Hepatocyte (in vitro differentiated cells): ENCODE results near the gene KLHL26. TPM values are rescaled to one million over a fixed set of nuclear protein-coding genes. Genes with fewer than 3 reads are reported as not detected.

Experiments used
- DNase-seq: peaks from one replicate; pipeline ENCODE4 v3.0.0-alpha.2; 2016; ENCODE audit warnings: low spot score
- H2AFZ ChIP-seq: fragments of 200-600 bp; sonication (generic); 2 replicates; pipeline ENCODE4 v1.6.0; 2016; ENCODE audit warnings: antibody characterized with exemption, mild to moderate bottlenecking
- H3K27ac ChIP-seq: fragments of 200-600 bp; sonication (generic); 2 replicates; pipeline ENCODE4 v1.5.1; 2016; ENCODE audit warnings: mild to moderate bottlenecking
- H3K27me3 ChIP-seq: fragments of 200-600 bp; sonication (generic); 2 replicates; pipeline ENCODE4 v1.6.1; 2016
- H3K36me3 ChIP-seq: fragments of 200-600 bp; sonication (generic); replicated peaks from 2 replicates; pipeline ENCODE4 v1.5.1; 2016; ENCODE audit warnings: low read depth; ENCODE audit not compliant: insufficient read depth
- H3K4me1 ChIP-seq: fragments of 200-600 bp; sonication (generic); 2 replicates; pipeline ENCODE4 v1.5.1; 2016; ENCODE audit warnings: mild to moderate bottlenecking, moderate library complexity; ENCODE audit not compliant: insufficient read depth
- H3K4me2 ChIP-seq: fragments of 200-600 bp; sonication (generic); 2 replicates; pipeline ENCODE4 v1.6.0; 2016
- H3K4me3 ChIP-seq: fragments of 200-600 bp; sonication (generic); 2 replicates; pipeline ENCODE4 v1.5.1; 2016; ENCODE audit warnings: mild to moderate bottlenecking
- H3K79me2 ChIP-seq: fragments of 200-600 bp; sonication (generic); 2 replicates; pipeline ENCODE4 v1.6.0; 2017; ENCODE audit warnings: mild to moderate bottlenecking
- H3K9me2 ChIP-seq: fragments of 200-600 bp; sonication (generic); replicated peaks from 2 replicates; pipeline ENCODE4 v1.6.0; 2017; ENCODE audit warnings: mild to moderate bottlenecking; ENCODE audit not compliant: insufficient read depth
- H3K9me3 ChIP-seq: fragments of 200-600 bp; sonication (generic); 2 replicates; pipeline ENCODE4 v1.5.1; 2016; ENCODE audit warnings: low read depth, mild to moderate bottlenecking
- H4K20me1 ChIP-seq: fragments of 200-600 bp; sonication (generic); 2 replicates; pipeline ENCODE4 v1.6.0; 2016; ENCODE audit warnings: mild to moderate bottlenecking; ENCODE audit not compliant: insufficient read depth, poor library complexity, severe bottlenecking
- EZH2 ChIP-seq: fragments of 200-600 bp; sonication (generic); IDR thresholded peaks from 2 replicates; pipeline ENCODE4 v1.6.1; 2016; ENCODE audit warnings: antibody characterized with exemption, mild to moderate bottlenecking, borderline replicate concordance
- EZH2phosphoT487 ChIP-seq: fragments of 200-600 bp; sonication (generic); IDR thresholded peaks from one replicate; pipeline ENCODE4 v1.6.1; 2018; ENCODE audit warnings: antibody characterized with exemption, mild to moderate bottlenecking, low read depth, moderate library complexity; ENCODE audit not compliant: unreplicated experiment, severe bottlenecking
- WGBS: methylation state at CpG from one replicate; pipeline ENCODE4 v1.1.6; 2016; ENCODE audit warnings: low lambda C conversion rate; ENCODE audit errors: missing lambda C conversion rate; 5-methylcytosine and 5-hydroxymethylcytosine counted together
- polyA plus RNA-seq: library from polyadenylated mRNA; unstranded; fragments of >200 nt; fragmentation: Nextera tagmentation; extraction: Ambion mirVana; gene quantifications from 2 replicates; pipeline ENCODE4 v1.2.1, GENCODE V29; 2016
- total RNA-seq: library from RNA; depleted of rRNA; stranded (reverse); fragments of >200 nt; gene quantifications from 2 replicates; pipeline ENCODE4 v1.2.3, GENCODE V29; 2014
- TF ChIP-seq, protein P1 (sequence below): fragments of 200-600 bp; sonication (generic); IDR thresholded peaks from 2 replicates; pipeline ENCODE4 v1.5.1; 2016; ENCODE audit warnings: antibody characterized with exemption, mild to moderate bottlenecking; ENCODE audit not compliant: poor library complexity

KLHL26 gene
- total and polyA plus RNA-seq, 2 experiments from 2014 or later = 5.0 to 7.6 TPM

DNA sequence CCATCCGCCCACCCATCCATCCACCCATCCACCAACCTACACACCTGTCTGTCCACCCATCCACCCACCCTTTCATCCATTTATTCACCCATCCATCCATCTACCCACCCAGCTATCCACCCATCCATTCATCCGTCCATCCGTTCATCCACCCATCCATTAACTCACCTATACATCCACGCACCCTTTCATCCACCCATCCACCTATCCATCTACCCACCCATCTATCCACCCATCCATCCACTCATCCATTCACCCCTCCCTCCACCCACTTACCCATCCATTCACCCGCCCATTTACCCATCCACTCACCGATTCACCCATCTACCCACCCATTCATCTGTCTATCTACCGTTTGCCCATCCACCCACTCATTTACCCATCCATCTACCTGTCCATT lies 17.6 kb downstream of the KLHL26 start:
- H3K27ac ChIP-seq = no peak overlapping the region
- no peaks in the 10 kb centered on the region for H3K27me3 ChIP-seq
- no peak overlapping the region for H2AFZ ChIP-seq
- WGBS = 96% methylated on average over 7 of the region's 7 CpGs
- H3K4me1 ChIP-seq = peaks cover 16% of the 10 kb centered on the region
- H3K4me2 ChIP-seq = no peak overlapping the region
- H3K4me3 ChIP-seq = no peak overlapping the region
- no peaks in the 10 kb centered on the region for H3K9me3 ChIP-seq
- TF ChIP-seq, protein P1, sequence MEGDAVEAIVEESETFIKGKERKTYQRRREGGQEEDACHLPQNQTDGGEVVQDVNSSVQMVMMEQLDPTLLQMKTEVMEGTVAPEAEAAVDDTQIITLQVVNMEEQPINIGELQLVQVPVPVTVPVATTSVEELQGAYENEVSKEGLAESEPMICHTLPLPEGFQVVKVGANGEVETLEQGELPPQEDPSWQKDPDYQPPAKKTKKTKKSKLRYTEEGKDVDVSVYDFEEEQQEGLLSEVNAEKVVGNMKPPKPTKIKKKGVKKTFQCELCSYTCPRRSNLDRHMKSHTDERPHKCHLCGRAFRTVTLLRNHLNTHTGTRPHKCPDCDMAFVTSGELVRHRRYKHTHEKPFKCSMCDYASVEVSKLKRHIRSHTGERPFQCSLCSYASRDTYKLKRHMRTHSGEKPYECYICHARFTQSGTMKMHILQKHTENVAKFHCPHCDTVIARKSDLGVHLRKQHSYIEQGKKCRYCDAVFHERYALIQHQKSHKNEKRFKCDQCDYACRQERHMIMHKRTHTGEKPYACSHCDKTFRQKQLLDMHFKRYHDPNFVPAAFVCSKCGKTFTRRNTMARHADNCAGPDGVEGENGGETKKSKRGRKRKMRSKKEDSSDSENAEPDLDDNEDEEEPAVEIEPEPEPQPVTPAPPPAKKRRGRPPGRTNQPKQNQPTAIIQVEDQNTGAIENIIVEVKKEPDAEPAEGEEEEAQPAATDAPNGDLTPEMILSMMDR = no peak
- no peak for TF ChIP-seq EZH2phosphoT487
- TF ChIP-seq EZH2 = no peak
- no peaks in the 10 kb centered on the region for H3K79me2 ChIP-seq
- H3K36me3 ChIP-seq = no peaks in the 10 kb centered on the region
- DNase-seq = no peak
- H3K9me2 ChIP-seq = no peaks in the 10 kb centered on the region
- H4K20me1 ChIP-seq = no peaks in the 10 kb centered on the region

DNA sequence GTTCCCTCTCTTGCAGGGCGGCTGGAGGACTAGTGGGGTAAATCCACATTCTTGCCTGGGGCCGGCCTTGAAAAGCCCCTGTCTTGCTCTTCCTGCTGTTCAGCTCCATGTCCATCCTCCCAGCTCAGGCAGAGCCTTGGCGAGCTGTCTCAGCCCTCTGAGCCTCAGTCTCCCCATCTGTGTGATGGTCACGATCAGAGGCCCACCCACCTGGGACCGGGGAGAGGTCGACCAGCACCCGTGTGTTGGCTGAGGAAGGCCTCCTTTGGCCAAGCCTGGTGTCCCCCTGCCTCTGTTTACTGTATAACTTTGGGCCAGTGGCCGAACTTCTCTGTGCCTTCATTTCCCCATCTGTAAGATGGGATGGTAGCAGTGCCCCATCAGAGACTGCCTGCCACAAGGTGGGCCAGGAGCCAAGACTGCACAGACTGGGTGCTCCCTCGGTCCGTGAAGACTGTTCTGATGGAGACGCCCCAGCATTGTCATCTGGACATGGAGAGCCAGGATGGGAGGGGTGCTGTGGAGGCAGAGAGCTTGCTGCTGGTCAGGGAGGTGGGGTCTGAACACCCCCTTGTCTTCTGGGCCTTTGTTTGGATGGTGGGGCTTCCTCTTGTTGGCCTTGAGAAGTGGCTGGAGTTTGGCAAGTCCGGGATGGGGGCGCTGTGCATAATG lies 18.5 kb downstream of the KLHL26 start:
- no peak overlapping the region for H2AFZ ChIP-seq
- TF ChIP-seq, protein P1 = no peak
- no peak for TF ChIP-seq EZH2phosphoT487
- TF ChIP-seq EZH2 = no peak
- H3K79me2 ChIP-seq = no peaks in the 10 kb centered on the region
- no peaks in the 10 kb centered on the region for H4K20me1 ChIP-seq
- 96% methylated on average over 13 of the region's 13 CpGs for WGBS
- H3K36me3 ChIP-seq = no peaks in the 10 kb centered on the region
- DNase-seq = no peak
- H3K27me3 ChIP-seq = no peaks in the 10 kb centered on the region
- H3K27ac ChIP-seq = no peak overlapping the region
- no peaks in the 10 kb centered on the region for H3K9me3 ChIP-seq
- H3K4me1 ChIP-seq = peaks cover 12% of the 10 kb centered on the region
- no peak overlapping the region for H3K4me3 ChIP-seq
- no peak overlapping the region for H3K4me2 ChIP-seq
- H3K9me2 ChIP-seq = no peaks in the 10 kb centered on the region

DNA sequence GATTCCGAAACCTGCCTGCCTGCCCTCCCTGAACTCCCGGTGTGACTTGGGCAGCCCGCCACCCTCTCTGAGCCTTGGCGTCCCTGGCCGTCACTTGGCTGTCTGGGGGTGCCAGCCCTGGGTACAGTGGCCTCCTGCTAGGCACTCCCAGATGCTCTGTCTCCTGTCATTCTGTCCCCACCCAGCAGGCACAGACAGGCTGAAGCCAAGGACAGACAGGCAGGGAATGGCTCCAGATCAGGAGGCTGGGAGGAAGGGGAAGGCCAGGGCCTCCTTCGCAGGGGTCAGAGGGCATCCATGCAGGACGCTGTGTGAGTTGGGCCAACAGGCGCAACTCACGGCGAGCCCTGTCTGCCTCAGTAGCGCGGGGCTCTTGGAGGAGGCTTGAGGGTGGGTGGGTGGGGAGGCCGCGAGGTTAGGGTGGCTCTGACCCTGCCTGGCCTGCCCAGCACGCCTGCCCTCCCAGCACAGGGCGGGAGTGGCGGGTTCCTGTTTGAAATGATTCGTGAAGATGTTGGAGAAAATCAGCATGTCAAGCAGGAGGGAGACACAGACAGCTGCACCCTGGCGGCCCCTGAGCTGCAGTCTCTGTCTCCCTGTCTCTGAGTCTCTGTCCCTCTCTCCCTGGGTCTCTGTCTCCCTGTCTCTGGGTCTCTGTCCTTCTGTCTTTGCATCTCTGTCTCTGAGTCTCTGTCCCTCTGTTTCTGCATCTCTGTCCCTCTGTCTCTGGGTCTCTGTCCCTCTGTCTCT lies 19.7 kb downstream of the KLHL26 start:
- DNase-seq = no peak
- Histone ChIP-seq H3K79me2 (no peaks in the 10 kb centered on the region), H3K4me3 (no peak overlapping the region), H3K27ac (no peak overlapping the region), H3K9me3 (no peaks in the 10 kb centered on the region), H2AFZ (no peak overlapping the region), H3K9me2 (no peaks in the 10 kb centered on the region), H3K4me1 (peaks cover 7% of the 10 kb centered on the region), H3K4me2 (no peak overlapping the region), H4K20me1 (no peaks in the 10 kb centered on the region), H3K27me3 (no peaks in the 10 kb centered on the region), H3K36me3 (no peaks in the 10 kb centered on the region)
- TF ChIP-seq EZH2 (no peak), EZH2phosphoT487 (no peak)
- TF ChIP-seq, protein P1 = no peak
- 86% methylated on average over 18 of the region's 19 CpGs for WGBS
